Esophagus muscularis mucosa (tissue), 4 donors: ENCODE results near the gene PTGES3L. TPM values are rescaled to one million over a fixed set of nuclear protein-coding genes. Genes with fewer than 3 reads are reported as not detected.
A peak's percentile ranks its signal among the peaks of the same experiment; 100 is the strongest.

Experiments used
- DNase-seq: peaks from one replicate; pipeline ENCODE4 v3.0.0-alpha.2; 2017; ENCODE audit errors: extremely low spot score
- H3K27ac ChIP-seq, 4 donors: fragments of 200-600 bp; sonication (generic); replicated peaks in 1 of 4; 1 replicate in 3 of 4; 2 replicates in 1 of 4; pipeline ENCODE4 v1.5.1; 2016 to 2019; ENCODE audit warnings: mild to moderate bottlenecking in 1 of 4
- H3K27me3 ChIP-seq, 4 donors: fragments of 200-600 bp; sonication (generic); one replicate each; pipeline versions ENCODE4 v1.5.1 to v1.6.0; 2016 to 2019
- H3K36me3 ChIP-seq, 4 donors: fragments of 200-600 bp; sonication (generic); one replicate each; pipeline ENCODE4 v1.5.1; 2016 to 2019
- H3K4me1 ChIP-seq, 4 donors: fragments of 200-600 bp; sonication (generic); one replicate each; pipeline ENCODE4 v1.5.1; 2016 to 2019
- H3K4me3 ChIP-seq, 4 donors: fragments of 200-600 bp; sonication (generic); 1 replicate in 2 of 4; 2 replicates in 2 of 4; pipeline ENCODE4 v1.5.1; 2016 to 2019; ENCODE audit warnings: mild to moderate bottlenecking in 4 of 4, moderate library complexity in 1 of 4
- H3K9me3 ChIP-seq, 4 donors: fragments of 200-600 bp; sonication (generic); 1 replicate in 3 of 4; 2 replicates in 1 of 4; pipeline ENCODE4 v1.5.1; 2016 to 2019
- EP300 ChIP-seq: sonication (generic); formaldehyde crosslinking; IDR thresholded peaks from one replicate; pipeline ENCODE4 v1.6.1; 2017; ENCODE audit warnings: antibody characterized with exemption
- POLR2A ChIP-seq: fragments of 450-650 bp; IDR thresholded peaks from one replicate; pipeline ENCODE4 v1.6.1; 2017; ENCODE audit warnings: antibody characterized with exemption, moderate library complexity, mild to moderate bottlenecking, low read depth
- POLR2AphosphoS5 ChIP-seq, 2 donors: sonication (generic); formaldehyde crosslinking; IDR thresholded peaks; one replicate each; pipeline ENCODE4 v1.6.1; 2017; ENCODE audit warnings: antibody characterized with exemption in 2 of 2
- WGBS: methylation state at CpG from one replicate; pipeline ENCODE4 v1.1.5; 2018; 5-methylcytosine and 5-hydroxymethylcytosine counted together
- intact Hi-C: fragments of 100-400 bp; cut with DNase I; formaldehyde crosslinking; loops from one replicate; pipeline ENCODE4 v1.15.1; 2023
- total RNA-seq, 4 donors: library from RNA; depleted of rRNA; stranded (reverse); fragments of >200 nt; gene quantifications; one replicate each; pipeline versions ENCODE4 v1.1.0 to v1.2.1, GENCODE V29; 2016
- TF ChIP-seq, protein P1 (sequence below), 3 experiments: fragments of 200-600 bp in 2 of 3; fragments of 450-650 bp in 1 of 3; sonication (generic) in 2 of 3; IDR thresholded peaks; one replicate each; pipeline ENCODE4 v1.5.1; 2017 to 2019; ENCODE audit warnings: antibody characterized with exemption in 3 of 3, mild to moderate bottlenecking in 2 of 3, moderate library complexity in 1 of 3

PTGES3L gene
- total RNA-seq, 4 donors from 2014 or later = 7.8 to 18.3 (median 13.1) TPM

DNA sequence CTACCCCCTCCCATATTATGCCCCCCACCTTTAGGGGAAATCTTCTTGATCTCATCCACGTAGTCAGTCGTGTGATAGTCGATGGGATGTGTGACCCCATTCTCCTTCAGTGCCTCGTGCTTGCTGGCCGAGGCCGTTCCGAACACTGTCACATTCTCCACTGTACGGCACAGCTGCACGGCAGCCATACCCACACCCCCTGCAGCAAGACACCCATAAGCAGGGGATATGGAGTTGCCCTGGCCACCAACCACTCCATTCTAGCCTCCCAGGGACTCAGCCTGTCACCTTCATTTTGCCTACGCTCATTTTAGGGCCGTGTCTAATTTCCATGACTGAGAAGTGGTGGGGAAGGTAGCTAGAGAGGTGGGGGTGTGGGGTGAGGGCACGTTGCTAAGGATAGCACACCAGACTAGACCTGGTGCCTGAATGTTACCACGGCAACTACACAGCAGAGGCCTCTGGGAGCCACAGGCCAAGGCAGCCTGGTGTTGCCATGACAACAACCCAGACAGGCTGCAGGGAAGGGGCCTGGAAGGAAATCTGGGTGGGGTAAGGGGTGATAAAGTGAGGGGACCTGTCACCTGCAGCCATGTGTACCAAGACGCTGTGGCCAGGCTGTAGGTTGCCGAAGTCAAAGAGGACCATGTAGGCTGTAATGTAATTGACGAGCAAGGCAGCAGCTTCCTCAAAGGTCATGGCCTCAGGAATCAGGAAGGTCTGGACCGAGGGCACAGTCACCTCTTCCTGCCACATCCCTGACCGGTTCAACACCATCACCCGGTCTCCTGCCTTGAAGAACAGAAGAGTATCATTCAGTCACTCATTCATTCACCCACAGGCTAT is 38.4 kb upstream of the PTGES3L start:
- peaks cover 12 to 53% (median 50%) of the 10 kb centered on the region in 4 donors for H3K36me3 ChIP-seq
- H3K4me1 ChIP-seq = peaks cover 69 to 81% (median 78%) of the 10 kb centered on the region in 4 donors
- TF ChIP-seq POLR2AphosphoS5 (IDR thresholded peaks at IDR 0.05) (no peak), EP300 (no peak), POLR2A (no peak)
- TF ChIP-seq, protein P1, sequence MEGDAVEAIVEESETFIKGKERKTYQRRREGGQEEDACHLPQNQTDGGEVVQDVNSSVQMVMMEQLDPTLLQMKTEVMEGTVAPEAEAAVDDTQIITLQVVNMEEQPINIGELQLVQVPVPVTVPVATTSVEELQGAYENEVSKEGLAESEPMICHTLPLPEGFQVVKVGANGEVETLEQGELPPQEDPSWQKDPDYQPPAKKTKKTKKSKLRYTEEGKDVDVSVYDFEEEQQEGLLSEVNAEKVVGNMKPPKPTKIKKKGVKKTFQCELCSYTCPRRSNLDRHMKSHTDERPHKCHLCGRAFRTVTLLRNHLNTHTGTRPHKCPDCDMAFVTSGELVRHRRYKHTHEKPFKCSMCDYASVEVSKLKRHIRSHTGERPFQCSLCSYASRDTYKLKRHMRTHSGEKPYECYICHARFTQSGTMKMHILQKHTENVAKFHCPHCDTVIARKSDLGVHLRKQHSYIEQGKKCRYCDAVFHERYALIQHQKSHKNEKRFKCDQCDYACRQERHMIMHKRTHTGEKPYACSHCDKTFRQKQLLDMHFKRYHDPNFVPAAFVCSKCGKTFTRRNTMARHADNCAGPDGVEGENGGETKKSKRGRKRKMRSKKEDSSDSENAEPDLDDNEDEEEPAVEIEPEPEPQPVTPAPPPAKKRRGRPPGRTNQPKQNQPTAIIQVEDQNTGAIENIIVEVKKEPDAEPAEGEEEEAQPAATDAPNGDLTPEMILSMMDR (IDR thresholded peaks at IDR 0.05) = no peak
- H3K4me3 ChIP-seq = no peak overlapping the region
- no peaks in the 10 kb centered on the region for H3K27me3 ChIP-seq
- WGBS = 65% methylated on average over 19 of the region's 19 CpGs
- H3K27ac ChIP-seq = peak overlapping the region; percentile 47 to 93 (median 86)
- intact Hi-C loops = no loop called here
- H3K9me3 ChIP-seq = no peaks in the 10 kb centered on the region
- DNase-seq = no peak

DNA sequence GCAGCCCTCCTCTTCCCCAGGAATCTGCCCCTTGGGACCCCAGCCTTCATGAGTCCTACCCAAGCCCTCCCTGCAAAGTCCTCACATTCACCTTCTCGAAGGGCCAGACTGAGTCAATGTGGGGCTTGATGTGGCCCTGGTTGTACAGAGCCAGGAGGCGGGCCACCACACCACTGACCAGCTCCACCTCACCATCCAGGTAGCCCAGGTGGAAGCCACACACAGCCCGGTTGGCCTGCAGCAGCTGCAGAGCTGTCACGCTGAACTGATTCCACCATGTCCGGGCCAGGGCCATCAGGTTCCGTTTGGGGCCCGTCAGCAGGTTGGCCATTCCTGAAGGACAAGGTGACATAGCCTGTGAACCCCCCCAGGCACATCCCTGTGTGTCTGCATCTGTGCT is 36.3 kb upstream of the PTGES3L start:
- H3K27me3 ChIP-seq = no peaks in the 10 kb centered on the region
- no peak overlapping the region for H3K4me3 ChIP-seq
- peak overlapping the region; percentile 58 to 75 (median 66) for H3K27ac ChIP-seq
- DNase-seq = no peak
- TF ChIP-seq POLR2AphosphoS5 (IDR thresholded peaks at IDR 0.05) (no peak), POLR2A (no peak), EP300 (no peak)
- TF ChIP-seq, protein P1 (IDR thresholded peaks at IDR 0.05) = no peak
- 91% methylated on average over 6 of the region's 7 CpGs for WGBS
- H3K4me1 ChIP-seq = peaks cover 81 to 92% (median 86%) of the 10 kb centered on the region in 4 donors
- intact Hi-C loops = no loop called here
- peaks cover 12 to 69% (median 60%) of the 10 kb centered on the region in 4 donors for H3K36me3 ChIP-seq
- no peaks in the 10 kb centered on the region for H3K9me3 ChIP-seq

DNA sequence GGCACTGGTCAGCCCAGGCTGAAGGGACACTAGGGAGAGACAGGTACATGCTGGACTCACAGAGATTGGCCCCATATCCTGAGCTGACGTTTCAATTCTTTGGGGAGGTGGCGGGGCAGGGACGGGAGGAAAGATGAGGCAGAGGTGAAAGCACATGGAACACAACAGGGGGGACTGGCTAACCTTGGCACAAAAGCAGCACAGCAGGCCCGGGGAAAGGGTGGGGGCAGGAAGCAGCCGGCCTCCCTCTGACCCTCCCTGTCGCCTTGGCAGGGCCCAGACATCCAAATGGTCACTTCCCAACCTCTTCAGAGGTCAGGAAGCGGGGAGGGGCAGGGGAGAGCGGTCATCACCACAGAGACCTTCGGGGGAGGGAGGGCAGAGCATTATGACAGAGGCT is 35.7 kb upstream of the PTGES3L start:
- H3K27me3 ChIP-seq = no peaks in the 10 kb centered on the region
- H3K27ac ChIP-seq = peak overlapping the region; percentile 58 to 75 (median 66)
- peaks cover 12 to 69% (median 60%) of the 10 kb centered on the region in 4 donors for H3K36me3 ChIP-seq
- intact Hi-C loops = no loop called here
- H3K9me3 ChIP-seq = no peaks in the 10 kb centered on the region
- H3K4me1 ChIP-seq = peaks cover 78 to 90% (median 86%) of the 10 kb centered on the region in 4 donors
- 56% methylated on average over 9 of the region's 9 CpGs for WGBS
- no peak for DNase-seq
- H3K4me3 ChIP-seq = no peak overlapping the region
- TF ChIP-seq POLR2AphosphoS5 (IDR thresholded peaks at IDR 0.05) (peak; percentile 57 to 67), EP300 (no peak), POLR2A (no peak)
- TF ChIP-seq, protein P1 (IDR thresholded peaks at IDR 0.05) = no peak

DNA sequence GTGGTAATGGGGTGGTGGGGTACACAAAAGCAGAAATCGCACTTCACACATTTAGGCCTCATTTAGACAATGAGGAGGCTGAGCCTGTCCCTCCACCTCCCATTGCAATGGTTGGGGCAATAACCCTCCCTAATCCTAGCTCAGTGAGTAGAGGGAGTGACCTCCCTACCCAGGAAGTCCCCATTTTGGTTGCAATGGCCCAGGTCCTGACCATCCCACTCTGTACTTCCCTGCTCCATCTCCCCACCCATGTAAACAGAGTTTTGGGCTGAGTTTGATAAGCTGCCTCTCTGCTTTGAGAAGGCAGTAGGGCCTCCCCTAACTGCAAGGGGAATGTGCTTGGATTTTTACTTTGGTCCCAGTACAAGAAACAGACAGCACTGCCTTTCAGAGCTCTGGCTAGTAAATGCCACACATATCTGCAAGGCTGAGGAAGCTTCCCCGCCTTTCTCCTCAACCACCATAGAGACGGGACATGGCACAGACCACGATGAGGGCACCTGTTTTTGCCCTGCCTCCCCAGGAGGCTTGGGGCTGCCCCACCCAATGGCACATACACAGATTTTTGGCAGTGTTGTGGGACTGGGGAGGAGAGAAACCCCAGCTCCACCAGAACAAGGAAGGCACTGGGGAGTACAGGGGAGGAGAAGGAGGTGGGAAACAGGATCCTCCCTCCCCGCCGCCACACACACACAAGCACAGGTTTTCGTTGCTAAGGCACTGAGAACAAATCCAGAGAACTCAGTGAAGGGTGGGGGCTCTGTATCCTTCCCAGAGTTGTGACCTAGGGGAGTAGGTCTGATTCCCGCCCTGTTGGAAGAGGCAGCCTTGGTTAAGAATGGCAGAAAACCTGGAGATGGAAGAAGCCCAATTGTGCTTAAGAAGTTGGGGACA is 35.0 kb upstream of the PTGES3L start:
- H3K4me3 ChIP-seq = no peak overlapping the region
- intact Hi-C loops = no loop called here
- DNase-seq = no peak
- peaks cover 78 to 90% (median 84%) of the 10 kb centered on the region in 4 donors for H3K4me1 ChIP-seq
- H3K9me3 ChIP-seq = no peaks in the 10 kb centered on the region
- peak overlapping the region; percentile 58 to 75 (median 66) for H3K27ac ChIP-seq
- H3K27me3 ChIP-seq = no peaks in the 10 kb centered on the region
- WGBS = 75% methylated on average over 8 of the region's 8 CpGs
- H3K36me3 ChIP-seq = peaks cover 12 to 69% (median 60%) of the 10 kb centered on the region in 4 donors
- TF ChIP-seq EP300 (no peak), POLR2AphosphoS5 (IDR thresholded peaks at IDR 0.05) (no peak), POLR2A (no peak)
- TF ChIP-seq, protein P1 (IDR thresholded peaks at IDR 0.05) = no peak
